GDM1 (cell line): ENCODE measurements around the gene COA5.

ENCODE experiments used
- DNase-seq: peaks from one replicate; lab custom pipeline; 2025; lab: John Stamatoyannopoulos, UW

The COA5 gene

DNA sequence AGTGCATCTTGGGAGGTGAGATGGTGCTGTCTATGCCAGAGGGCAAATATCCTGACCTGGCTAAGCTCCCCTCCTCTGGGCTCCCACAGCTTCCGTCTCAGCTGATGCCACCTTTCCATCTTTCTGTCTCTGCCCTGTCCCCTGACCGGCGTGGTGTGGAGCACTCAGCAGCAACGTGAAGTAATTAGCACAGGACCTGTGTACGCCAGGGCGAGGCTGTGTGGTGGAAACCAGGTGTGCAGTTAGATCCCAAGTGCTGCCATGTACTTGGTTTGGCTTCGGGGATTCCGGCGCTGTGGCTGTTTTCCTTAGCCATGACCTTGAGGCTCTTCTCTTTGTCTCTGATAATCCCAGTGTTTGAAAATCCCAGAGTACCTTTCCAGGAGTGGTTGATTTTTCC lies 36.5 kb downstream of the COA5 start:
- no peak for DNase-seq

DNA sequence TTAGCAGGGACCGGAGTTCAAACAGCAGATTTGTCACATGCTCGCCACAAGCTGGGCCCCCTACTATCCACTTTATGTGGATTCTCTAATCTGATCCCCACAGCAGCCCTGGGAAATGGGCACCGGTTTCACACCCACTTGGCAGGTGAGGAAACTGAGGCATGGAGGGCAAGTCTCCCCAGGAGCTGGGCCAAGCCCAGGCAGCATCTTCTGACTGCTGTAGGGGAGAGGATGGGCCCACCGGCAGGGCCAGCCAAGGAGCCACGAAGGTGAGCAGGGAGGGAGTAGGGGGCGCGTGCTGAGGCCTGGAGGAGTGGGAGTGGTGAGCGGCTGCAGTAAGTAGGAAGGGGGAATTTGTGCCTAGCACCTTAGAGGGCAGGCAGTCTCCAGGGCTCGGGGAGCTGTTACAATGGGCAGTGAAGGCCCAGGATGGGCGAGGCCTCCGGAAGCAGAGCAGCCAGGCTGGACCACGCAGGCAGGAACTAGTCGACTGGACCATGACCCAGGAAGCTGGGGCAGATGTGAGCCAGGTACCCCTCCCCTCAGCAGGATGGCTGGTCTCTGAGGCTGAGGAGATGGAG lies 37.1 kb downstream of the COA5 start:
- no peak for DNase-seq

DNA sequence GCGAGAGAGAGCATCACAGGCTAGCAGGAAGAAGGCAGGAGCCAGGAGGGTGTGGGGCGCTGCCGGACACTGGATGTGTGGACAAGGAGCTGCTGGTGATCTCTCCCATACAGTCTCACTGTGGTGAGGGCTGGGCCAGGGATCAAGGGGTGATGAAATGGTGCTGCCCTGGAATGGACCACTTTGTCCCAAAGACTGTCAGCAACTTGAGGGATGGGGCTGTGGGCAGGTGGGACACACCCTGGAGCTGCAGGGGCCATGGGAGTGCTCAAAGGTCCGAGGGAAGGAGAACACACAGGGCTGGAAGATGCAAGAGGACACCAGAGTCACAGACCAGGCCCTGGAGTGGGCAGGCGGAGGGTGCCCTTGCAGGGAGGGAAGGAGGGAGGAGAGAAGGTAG lies 38.0 kb downstream of the COA5 start:
- no peak for DNase-seq

DNA sequence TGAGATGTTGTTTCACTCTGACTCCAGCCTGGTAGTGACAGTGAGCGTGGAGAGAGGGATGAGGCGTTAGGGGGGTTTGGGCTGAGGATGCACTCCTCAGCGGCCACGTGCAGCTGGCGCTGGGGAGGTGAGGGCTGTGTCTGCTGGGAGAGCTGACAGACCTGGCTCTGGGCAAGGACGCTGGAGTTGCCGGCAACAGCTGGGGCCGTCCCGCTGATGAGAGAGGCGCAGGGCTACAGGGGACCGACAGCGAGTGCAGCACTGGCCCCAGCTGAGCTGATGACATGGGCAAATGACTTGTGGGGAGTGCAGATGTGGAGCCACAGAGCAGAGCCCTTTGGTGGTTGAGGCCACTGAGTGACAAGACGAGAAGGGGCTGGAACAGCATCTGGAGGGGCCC lies 38.4 kb downstream of the COA5 start:
- DNase-seq: no peak

DNA sequence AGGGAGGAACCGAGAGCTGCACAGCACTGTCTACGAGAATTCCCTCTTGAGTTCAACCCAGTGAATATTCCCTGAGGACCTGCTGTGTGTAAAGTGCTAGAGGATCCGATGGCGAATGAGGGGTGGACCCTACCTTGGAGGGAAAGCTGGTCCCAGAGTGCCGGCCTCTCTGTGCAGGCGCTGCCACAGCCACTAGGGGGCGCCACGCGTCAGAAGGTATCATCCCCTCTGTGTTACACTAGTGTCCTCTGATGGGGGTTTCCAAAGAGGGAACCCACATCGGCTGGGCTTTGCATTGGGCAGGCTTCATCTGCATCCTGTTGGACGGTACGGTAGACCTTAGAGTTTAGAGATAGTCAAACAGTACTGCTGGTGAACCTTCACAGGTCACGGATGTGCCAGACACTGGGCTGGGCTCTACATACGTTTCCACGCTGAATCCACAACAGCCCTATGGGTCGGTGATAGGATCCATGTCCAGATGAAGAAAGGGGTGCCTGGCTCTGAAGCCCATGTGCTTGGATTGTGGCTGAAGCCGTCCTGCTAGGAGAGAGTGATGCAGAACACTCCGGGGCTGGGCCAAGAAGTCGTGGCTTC lies 39.0 kb downstream of the COA5 start:
- no peak for DNase-seq

DNA sequence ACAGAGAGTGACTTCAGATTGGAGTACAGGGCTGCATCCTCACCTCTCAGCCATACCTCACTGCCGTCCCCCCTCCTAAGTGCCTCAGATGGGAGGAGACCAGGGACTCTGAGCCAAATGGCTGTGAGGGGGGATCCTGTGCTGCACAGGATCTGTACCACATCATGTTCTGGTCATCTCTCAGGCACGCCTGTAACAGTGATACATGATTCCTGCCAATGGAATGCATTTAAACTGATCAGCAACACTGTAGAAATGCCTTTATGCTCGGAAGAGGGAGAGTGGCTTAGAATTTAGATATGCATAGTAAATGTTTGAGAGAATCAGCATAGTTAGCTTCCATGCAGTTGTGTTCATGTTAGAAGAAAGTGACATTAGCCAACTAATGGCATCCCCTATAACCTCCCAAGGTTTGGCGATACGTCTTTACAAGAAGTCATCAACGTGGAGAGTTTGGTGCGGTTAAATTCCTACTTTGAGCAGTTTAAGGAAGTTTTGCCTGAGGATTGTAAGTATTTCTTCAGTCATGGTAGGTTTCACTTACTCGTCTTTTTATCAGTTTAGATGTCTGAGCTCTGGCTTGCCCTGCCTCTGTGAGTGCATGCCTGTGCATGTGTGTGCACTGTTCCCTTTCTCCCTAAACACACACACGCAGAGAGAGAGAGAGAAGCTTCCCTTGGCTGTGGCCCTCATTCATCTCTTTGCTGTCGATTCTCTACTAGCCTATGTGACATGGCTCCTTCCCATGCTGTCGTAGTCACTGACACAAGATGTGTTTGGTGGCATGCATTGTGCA lies 40.0 kb downstream of the COA5 start:
- DNase-seq: no peak

DNA sequence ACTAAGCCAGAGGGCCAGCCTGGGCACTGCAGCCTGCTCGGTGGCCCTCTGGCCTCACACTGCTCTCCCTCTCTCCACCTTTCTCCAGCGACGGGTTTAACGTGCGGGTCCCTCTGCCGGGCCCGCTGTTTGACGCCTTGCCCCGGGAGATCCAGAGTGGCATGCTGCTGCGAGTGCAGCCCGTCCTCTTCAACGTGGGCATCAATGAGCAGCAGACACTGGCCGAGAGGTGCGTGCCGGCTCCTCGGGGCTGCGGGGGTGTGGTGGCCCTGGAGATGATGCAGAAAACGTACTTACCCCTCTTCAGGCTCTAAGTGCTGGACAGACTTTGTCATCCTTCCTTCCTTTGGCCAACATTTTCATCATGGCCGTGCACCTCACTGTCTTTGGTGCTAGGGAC lies 42.4 kb downstream of the COA5 start:
- no peak for DNase-seq

DNA sequence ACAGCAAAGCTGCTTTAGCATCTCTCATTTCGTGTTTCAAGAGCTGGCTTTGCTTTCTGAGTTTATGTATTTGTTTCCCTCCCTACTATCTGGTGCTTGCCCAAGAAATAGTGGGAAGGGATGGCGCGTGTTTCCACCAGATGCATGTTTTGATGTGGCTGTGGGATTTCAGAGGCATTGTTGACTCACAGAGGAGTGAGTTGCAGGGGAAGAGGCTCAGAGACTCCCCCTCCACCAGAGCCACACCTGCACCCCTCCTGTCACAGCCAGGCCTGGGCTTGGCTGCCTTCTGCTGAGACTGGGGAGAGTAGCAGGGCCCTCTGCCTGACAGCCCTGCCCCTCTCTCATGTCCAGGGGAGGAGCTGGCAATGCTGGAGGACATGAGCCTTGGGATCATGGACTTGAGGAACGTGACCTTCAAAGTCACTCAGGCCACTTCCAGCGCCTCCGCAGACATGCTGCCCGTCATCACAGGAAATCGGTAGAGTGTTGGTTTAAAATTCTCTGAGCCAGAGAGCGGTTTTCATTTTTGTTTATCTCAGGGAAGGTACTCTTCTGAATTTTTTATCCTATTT lies 42.9 kb downstream of the COA5 start:
- no peak for DNase-seq

DNA sequence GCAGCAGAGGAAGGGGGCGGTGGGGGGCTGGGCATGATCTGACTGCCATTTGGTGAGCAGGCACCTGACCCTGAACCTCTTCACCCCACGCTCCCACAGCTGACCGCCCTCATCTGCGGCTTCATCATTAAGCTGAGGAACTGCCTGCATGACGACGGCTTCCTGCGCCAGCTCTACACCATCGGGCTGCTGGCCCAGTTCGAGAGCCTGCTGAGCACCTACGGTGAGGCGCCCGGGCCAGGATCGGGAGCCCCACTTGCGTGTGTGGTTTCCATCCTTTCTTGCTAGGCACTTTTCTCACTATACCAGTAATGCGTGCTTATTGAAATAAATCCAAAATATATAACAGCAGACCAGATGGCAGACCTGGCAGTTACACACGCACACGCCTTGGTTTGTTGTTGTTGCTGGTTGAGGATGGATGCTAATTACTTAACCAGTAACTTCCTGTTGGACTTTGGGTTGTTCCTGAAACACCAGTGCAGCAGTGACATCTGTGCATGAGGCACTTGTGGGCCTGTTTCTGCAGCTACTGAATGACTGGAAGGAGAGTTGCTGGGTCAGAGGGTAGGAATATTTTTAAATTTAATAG lies 43.7 kb downstream of the COA5 start:
- no peak for DNase-seq

DNA sequence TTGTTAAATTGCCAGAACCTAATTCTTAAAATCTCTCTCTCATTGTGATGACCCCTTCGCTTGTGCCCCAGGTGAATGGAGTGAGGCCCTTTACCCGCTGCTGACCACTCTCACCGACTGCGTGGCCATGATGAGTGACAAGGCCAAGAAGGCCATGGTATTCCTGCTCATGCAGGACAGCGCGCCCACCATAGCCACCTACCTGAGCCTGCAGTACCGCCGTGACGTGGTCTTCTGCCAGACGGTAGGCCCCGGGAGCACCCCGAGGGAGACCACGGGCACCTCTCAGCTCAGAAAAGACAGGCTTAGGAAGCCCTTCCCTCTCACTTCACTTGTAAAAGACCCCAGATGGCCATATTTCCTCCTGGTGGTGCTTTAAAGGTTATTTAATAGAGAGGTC lies 44.9 kb downstream of the COA5 start:
- no peak for DNase-seq

DNA sequence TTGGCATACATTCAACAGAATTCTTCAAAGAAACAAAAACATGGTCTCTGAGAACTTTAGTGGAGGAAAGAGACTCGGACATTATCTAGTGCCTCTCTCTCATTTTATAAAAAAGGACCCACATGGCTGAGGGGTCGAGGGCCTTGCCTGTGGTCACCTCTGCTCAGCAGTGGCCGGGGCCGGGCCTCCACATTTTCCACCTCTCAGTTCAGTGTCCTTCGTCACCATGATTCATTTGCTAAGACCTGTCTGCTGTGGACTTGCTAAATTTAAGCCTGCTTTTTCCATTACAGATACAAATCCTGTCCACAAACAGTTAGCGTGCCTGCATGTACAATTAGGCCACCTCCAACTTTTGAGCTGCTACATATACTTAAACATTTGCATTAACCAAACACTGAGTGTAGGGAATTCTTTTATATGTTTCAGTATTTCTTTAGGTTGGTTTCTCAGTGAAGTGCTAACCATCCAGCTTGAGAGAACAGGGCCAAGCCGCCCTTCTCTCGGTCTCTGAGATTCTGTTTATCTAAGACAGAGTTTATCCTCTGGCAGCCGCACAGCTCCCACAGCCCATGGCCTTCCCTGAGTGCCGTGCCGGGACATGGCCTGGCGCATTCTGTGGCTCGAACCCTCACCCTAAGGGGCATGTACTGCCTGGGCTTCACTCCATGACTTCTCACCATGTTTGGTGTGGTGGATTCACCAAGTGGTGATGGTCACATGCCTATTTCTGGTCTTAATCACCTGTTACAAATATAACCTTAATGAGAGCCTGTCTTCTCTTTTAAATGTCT lies 46.2 kb downstream of the COA5 start:
- no peak for DNase-seq

DNA sequence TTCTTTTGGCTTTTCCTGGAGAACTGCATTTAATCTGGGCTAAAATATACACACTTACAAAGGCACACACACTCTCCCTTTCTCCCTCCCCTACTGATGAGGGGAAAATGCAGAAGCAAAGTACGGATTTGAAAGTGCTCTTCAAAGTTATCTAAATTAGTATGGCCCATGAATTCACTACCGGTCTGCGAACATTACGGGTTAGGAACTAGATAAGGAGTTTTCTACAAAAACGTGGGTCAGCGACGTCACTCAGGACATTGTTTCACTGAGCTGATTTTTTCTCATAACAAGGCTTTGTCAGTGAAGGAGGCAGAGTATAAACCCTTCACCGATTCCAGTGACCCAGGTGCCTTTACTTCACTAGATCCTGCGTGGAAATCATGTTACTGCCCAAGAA lies 47.3 kb downstream of the COA5 start:
- DNase-seq: no peak

DNA sequence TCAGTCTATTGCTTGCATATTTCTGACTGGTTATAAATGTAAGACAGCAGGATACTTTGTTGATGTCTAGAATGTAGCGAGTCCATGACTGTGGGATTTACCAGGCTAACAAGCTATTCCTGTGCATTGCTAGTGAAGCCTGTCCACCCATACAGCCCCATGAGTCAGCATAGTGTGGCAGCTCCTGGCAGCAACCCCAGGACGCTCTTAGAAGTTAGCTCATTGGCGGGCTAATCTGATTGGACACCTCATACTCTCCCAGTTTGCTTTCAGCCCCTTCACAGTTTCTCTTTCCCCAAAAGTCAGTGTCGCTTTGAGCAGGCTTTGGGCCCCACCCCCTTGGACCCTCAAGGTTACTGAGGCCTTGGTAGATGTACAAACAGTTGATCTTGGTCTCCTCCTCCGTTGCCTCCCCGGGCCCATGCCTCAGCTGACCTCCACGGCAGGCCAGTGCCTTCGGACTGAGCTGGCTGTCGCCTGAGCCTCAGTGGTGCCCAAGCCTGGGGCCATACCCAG lies 48.0 kb downstream of the COA5 start:
- DNase-seq: no peak

DNA sequence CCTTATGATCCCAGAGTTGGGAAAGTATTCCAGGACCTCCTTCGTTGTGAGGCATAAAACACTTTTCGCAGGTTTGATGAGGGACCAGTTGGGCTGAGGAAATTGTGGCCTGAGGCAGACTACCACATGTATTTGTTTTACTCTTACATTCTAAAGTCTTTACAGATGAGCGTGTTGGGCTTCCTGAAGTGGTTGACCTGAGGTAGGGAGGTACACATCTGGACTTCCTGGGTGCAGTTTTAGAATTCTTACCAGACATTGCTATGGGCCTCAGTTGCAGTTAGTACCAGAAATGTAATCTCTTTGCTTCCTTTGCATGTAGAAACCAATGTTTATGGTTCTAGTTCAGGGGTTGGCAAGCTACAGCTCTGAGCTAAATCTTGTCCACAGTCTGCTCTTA lies 48.7 kb downstream of the COA5 start:
- DNase-seq: no peak

DNA sequence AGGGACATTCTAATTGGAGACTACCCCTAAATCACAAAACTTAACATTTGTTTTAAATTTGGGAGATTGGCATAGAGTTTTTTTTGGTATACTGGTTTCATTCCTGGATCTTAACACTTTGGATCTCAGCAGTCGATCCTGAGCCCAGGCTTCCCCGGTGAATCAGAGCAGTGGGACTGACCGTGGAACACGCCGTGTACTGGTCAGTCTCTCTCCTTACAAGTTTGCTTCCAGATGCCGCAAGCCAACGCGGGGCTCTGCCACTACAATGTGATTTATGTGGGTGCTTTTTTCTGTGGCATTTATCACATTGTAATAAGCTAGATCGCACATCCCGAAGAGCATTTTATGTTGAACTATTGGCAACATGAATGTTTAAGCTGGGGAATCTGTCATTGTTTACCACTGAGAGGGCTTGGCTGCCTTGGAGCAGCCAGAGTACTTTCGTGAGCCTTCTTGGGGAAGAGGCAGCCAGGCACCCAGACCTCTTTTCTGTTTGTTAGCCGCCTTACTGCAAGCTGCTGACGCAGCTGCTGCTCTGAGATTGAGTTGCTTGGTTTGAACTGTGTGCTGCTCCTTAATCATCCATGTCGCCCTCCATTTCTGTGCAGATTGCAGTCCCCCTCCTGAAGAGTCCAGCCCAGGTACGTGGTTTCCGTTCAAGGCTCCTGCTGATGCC lies 49.3 kb downstream of the COA5 start:
- DNase-seq: no peak

DNA sequence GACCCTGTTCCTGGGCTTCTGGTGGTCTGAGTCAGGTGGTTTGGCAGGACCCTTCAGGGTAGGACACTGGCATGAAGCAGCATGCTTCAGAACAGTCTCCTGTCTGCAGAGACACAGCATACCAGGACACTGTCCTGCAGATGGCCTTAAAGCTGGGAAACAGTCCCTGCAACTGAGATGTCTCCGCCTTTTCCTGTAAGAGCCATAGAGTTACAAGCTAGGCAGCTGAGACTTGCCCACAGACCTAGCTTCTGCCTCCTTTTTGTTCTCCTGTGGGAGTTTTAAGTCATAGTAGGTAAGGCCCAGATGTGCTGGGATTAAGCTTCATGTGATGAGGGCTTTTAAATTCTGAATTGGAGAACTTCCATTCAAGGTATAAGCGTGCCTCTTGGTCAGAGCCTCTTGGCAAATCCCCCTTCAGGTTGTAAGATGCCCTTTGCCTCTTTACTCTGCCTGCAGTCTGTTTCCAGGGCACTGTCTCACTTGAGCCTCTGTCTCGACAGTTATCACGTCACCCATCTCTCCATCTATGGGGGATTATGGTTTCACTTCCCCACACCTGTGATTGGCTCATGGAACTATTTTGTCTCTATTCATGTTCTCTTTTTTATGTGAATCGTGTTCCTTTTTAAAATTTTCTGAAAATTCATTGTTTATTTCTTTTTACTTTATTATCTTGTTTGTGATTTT lies 51.8 kb downstream of the COA5 start:
- DNase-seq: no peak

DNA sequence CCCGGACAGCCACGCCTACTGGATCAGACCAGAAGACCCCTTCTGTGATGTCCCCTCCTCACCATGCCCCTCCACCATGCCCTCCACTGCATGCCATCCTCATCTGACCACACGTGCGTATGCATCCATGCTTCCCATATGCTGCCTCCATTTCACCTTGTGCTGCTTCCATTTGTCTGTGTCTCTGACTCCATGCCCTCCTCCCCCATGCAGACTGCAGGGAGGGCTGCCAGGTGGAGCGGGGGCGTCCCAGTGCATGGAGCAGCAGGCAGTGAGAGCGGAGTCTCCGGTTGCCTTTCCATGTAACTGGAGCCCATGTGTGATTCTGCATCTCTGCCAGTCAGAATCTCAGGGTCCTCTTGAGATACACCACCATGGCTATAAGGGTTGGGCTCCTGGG lies 52.6 kb downstream of the COA5 start:
- no peak for DNase-seq

DNA sequence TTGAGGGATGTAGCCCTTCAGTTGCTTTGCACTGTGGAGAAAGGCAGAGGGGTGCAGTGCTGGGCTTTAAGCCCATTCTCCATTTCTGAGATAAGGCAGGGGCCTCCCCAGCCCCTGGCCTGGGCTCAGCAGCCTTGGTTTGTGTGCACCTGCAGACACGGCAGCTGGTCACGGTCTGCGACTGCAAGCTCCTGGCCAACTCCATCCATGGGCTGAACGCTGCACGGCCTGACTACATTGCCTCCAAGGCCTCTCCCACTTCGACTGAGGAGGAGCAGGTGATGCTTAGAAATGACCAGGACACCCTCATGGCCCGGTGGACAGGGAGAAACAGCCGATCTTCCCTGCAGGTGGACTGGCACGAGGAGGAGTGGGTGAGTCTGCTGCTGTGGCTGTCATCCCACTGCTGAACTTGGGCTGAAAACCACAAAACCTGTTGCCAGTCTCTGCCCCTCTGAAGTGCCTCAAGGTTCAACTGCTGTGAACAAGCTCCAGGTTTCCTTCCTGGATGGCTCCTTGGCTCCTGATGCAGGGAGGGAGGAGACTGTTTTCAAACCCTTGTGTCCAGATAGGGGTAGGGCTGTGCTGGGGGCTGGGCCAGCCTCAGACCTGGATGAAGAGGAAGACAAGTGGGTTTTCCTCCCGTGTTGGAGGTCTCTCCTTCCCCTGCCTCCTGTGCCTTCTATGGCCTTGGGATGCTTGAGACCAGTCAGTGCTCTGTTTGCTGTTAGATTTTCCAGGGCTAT lies 54.0 kb downstream of the COA5 start:
- no peak for DNase-seq

DNA sequence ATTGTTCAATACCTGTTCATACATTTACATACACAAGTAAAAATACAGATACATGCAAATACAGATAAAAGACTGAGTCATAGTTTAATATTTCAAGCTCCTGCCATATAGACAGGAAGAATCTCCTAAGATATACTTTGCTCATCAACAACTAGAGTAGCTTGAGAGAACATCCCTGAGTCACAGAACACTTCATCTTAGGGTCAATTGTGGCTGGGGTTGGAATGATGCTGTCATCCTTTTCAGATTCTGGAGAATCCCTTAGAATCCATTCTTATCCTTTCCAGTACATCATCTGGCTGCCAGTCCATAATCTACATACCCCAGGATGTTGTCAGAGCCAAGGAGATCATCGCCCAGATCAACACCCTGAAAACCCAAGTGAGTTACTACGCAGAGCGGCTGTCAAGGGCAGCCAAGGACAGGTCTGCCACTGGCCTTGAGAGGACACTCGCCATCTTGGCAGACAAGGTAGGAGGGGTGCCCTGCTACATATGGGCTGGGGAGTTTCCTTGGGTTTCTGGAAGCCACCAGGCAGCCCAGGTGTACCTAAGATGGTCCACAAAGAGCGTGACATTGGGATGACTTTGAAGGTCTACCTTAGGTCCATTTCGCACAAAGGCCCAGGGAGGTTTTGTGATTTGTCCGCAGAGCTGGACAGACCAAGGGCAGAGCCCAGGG lies 55.7 kb downstream of the COA5 start:
- no peak for DNase-seq
